IgD-negative memory B cell (primary cell): ENCODE data around the gene OSER1. TPM values are rescaled to one million over a fixed set of nuclear protein-coding genes. Genes with fewer than 3 reads are reported as not detected.
A peak's percentile ranks its signal among the peaks of the same experiment; 100 is the strongest.
"Not testable (repeated sequence)": the region's sequence is repeated elsewhere in the genome, so short reads cannot be mapped to it uniquely, and the experiment has no call there.

Source experiments
- H3K27ac Mint-ChIP-seq, 3 donors: one replicate each; pipeline ENCODE4 v1.8.0; 2020 to 2022; ENCODE audit warnings: mild to moderate bottlenecking in 3 of 3, mixed read lengths in 3 of 3, moderate library complexity in 1 of 3
- H3K27me3 Mint-ChIP-seq: one replicate; pipeline ENCODE4 v1.8.0; 2021; ENCODE audit warnings: mixed read lengths
- H3K36me3 Mint-ChIP-seq: one replicate; pipeline ENCODE4 v1.8.0; 2020; ENCODE audit warnings: mild to moderate bottlenecking, mixed read lengths
- H3K4me1 Mint-ChIP-seq, 3 donors: one replicate each; pipeline ENCODE4 v1.8.0; 2020 to 2022; ENCODE audit warnings: mixed read lengths in 3 of 3, mild to moderate bottlenecking in 1 of 3
- H3K4me3 Mint-ChIP-seq, 4 donors: one replicate each; pipeline ENCODE4 v1.8.0; 2020 to 2022; ENCODE audit warnings: mild to moderate bottlenecking in 4 of 4, mixed read lengths in 4 of 4, moderate library complexity in 3 of 4
- H3K9me3 Mint-ChIP-seq, 3 donors: one replicate each; pipeline ENCODE4 v1.8.0; 2020 to 2021; ENCODE audit warnings: mixed read lengths in 3 of 3, mild to moderate bottlenecking in 1 of 3
- polyA plus RNA-seq: library from polyadenylated mRNA; unstranded; fragments of 300-500 nt; fragmentation: Illumina TruSeq; gene quantifications from one replicate; pipeline ENCODE4 v1.2.3, GENCODE V29; 2021

The OSER1 gene
- 82.1 TPM for polyA plus RNA-seq

DNA sequence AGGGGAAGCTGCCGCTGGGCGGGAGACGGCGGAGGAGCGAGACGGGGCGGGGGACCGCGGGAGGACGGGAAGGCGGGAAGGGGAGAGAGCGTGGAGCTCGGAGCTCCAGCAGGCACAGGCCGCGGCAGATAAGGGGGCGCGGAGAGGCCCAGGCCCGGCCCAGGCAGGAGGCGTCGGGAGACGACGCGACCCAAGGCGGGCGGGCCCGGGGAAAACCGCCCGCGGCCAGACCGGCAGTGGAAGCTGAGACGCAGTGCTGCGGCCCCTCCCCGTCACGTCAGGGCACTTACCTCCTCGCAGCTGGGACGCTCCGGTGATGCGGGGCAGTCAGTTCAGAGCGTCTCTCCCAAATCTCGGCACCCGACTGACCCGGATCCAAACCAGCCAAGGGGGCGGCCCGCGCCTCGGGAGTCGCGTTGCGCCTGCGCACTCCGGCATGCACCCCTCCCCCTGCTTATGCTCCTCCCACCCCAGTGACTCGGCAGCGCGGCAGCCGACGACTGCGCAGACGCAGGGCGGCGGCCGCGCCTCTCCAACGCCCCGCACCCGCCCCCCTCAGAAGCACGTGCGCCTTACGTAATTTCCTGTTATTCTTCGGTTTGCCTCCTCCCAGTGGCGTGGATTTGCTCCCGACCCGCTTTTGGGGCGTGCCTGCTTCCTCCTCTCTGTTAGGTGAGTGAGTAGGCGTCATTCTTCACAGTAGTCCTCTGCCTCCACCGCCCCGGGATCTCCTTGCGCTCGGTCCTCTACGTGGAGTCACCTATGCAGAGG, at the start of gene OSER1:
TSS of gene OSER1 (minus strand) at position 366 of the 771 bp plus-strand sequence. CDS start 3,814 bp downstream, outside the sequence.
- H3K4me3 Mint-ChIP-seq = peak within 1 kb of the TSS; percentile 87 to 95 (median 92)
- H3K27ac Mint-ChIP-seq = peak within 1 kb of the TSS; percentile 92 to 98 (median 98)
- peaks cover 7% of the 10 kb centered on the region for H3K36me3 Mint-ChIP-seq
- H3K4me1 Mint-ChIP-seq = peaks cover 42 to 55% (median 44%) of the 10 kb centered on the region in 3 donors
- no peaks in the 10 kb centered on the region for H3K9me3 Mint-ChIP-seq
- H3K27me3 Mint-ChIP-seq = no peaks in the 10 kb centered on the region

DNA sequence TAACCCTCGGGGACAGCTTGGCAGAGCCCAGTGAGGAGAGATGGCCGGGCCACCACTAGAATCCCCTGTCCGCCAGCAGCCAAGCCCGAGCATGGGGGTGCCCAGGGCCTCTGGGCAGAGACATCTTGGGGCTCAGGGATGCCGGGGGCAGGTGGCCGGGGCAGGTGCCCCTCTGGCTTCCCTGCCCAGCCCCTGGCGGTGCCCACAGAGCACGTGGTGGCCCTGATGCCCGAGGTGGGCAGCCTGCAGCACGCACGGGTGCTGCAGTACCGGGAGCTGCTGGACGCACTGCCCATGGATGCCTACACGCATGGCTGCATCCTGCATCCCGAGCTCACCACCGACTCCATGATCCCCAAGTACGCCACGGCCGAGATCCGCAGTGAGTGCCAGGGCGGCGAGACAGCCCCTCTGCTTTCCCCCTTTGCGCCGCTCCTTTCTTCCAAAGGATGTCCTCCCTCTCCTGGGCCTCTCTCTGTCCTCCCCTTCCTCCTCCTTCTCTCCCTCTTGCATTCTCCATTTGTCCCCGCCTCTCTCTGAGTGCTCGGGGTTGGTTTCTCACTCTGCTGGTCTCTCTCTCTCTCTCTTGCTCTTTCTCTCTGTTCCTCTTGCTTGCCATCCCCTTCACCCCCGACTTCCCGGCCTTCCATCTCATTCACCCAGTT, 47.8 kb upstream of the OSER1 start:
- Mint-ChIP-seq H3K9me3 (no peaks in the 10 kb centered on the region), H3K27me3 (no peaks in the 10 kb centered on the region), H3K27ac (no peak overlapping the region), H3K4me1 (peaks cover 0 to 1% (median 0%) of the 10 kb centered on the region in 3 donors), H3K36me3 (no peaks in the 10 kb centered on the region), H3K4me3 (no peak overlapping the region)

DNA sequence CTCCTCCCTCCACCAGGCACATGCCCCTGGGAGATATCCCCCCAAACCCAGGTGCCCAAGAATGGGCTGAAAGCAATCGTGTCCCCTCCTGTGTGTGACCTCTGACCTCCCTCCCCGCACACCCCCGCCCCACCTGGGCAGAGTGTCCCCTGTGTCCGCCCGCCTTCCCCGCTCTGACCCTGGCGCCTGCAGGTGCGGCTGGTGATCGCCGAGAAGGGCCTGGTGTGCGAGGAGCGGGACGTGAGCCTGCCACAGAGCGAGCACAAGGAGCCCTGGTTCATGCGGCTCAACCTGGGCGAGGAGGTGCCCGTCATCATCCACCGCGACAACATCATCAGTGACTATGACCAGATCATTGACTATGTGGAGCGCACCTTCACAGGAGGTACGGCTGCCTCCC, 46.4 kb upstream of the OSER1 start:
- no peaks in the 10 kb centered on the region for H3K27me3 Mint-ChIP-seq
- no peak overlapping the region for H3K27ac Mint-ChIP-seq
- no peaks in the 10 kb centered on the region for H3K36me3 Mint-ChIP-seq
- H3K4me3 Mint-ChIP-seq = no peak overlapping the region
- H3K4me1 Mint-ChIP-seq = peaks cover 0 to 1% (median 0%) of the 10 kb centered on the region in 3 donors
- H3K9me3 Mint-ChIP-seq = no peaks in the 10 kb centered on the region

DNA sequence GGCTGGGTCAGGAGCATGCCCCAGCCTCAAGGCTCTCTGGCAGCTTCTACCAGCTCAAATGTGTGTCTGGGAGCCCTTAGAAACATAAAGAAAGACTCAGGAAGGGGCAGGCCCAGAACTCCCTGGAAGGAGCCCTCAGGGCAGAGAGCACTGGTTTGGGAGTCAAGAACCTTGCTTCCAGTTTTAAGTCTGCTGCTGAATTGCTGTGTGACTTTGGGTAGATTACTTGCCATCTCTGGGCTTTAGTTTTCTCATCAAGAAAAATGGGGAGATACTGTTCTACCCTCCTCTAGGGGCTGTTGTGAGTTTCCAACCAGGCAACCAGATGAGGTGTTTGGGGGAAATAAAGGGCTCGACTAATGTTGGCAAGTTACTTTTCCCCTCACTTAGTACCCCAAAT, 45.4 kb upstream of the OSER1 start:
- Mint-ChIP-seq H3K27ac (no peak overlapping the region), H3K4me1 (no peaks in the 10 kb centered on the region), H3K4me3 (no peak overlapping the region), H3K36me3 (no peaks in the 10 kb centered on the region), H3K27me3 (no peaks in the 10 kb centered on the region), H3K9me3 (no peaks in the 10 kb centered on the region)

DNA sequence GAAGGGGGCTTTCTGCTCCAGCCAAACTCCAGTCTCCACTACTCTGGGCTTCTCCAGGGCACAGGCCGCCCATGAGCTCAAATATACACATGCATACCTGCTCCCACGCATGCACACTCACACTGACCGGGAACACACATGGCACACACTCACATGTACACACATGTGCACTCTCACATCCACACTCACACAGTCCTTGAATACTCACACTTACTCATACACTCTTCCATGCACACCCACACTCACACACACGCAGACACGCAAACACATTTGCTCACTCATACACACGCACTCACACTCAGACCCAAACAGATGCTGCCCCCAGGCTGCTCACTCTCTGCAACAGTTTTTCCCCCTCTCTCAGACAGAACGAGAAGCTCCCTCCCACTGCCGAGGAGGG, 43.5 kb upstream of the OSER1 start:
- no peaks in the 10 kb centered on the region for H3K4me1 Mint-ChIP-seq
- no peak overlapping the region for H3K27ac Mint-ChIP-seq
- peaks cover 8% of the 10 kb centered on the region for H3K27me3 Mint-ChIP-seq
- no peak overlapping the region for H3K4me3 Mint-ChIP-seq
- H3K9me3 Mint-ChIP-seq = peaks cover 0 to 4% (median 0%) of the 10 kb centered on the region in 3 donors
- H3K36me3 Mint-ChIP-seq = no peaks in the 10 kb centered on the region

DNA sequence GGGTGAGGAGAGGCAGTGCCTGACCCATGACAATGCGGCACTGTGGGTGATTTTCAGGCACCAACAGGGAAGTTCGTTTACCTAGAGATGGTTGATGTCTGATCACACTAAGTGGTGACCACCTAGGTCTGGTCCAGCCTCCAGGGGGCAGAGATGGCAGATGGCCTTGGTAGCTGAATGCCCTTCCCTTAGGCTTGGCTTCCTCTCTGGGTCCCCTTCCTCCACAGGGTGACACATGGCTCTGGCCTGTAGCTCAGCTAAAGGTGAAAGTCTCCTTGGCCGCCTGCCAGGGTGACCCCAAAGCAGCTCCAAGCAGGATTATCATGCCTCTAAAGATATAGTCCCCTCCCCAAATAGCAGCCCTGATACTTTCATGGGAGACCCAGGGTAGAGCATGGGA, 43.0 kb upstream of the OSER1 start:
- no peaks in the 10 kb centered on the region for H3K4me1 Mint-ChIP-seq
- H3K36me3 Mint-ChIP-seq = no peaks in the 10 kb centered on the region
- H3K27me3 Mint-ChIP-seq = peaks cover 10% of the 10 kb centered on the region
- no peak overlapping the region for H3K4me3 Mint-ChIP-seq
- peaks cover 0 to 4% (median 0%) of the 10 kb centered on the region in 3 donors for H3K9me3 Mint-ChIP-seq
- H3K27ac Mint-ChIP-seq = no peak overlapping the region

DNA sequence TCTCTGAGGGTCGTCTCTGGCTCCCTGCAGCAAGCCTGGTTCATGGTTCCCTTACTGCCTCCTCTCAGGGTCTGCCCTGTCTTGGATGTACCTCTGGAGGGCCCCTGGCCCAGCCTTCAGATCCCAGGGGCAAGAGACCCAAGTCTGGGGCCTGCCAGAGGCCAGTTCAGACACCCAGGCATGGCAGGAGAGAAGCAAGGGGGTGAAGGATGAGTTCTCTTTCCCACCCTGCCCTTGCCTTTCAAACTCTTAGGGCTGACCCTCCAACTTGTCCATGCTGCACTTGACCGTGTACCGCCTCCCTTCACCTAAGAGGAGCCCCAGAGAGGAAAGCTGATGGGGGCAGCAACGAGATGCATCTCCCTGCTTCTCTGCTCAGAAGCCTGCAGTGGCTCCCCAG, 40.7 kb upstream of the OSER1 start:
- peaks cover 0 to 4% (median 3%) of the 10 kb centered on the region in 3 donors for H3K4me1 Mint-ChIP-seq
- no peak overlapping the region for H3K4me3 Mint-ChIP-seq
- H3K27ac Mint-ChIP-seq = no peak overlapping the region
- peaks cover 0 to 4% (median 0%) of the 10 kb centered on the region in 3 donors for H3K9me3 Mint-ChIP-seq
- peaks cover 21% of the 10 kb centered on the region for H3K27me3 Mint-ChIP-seq
- no peaks in the 10 kb centered on the region for H3K36me3 Mint-ChIP-seq

DNA sequence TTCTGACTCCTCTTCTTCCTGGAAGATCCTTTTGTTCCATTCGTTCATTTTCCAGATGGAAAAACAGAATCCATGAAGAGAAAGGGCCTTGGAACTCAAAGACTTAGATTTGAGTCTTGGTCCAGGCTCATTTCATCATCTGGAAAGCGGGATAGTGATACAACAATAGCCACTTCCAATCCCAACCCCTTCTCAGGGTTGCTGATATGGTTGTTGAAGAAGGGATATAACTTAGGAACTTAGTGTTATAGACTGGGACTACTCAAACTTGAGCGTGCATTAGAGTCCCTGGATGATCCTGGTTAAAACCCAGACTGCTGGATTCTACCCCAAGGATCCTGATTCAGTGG, 37.8 kb upstream of the OSER1 start:
- Mint-ChIP-seq H3K36me3 (no peaks in the 10 kb centered on the region), H3K4me3 (no peak overlapping the region)

DNA sequence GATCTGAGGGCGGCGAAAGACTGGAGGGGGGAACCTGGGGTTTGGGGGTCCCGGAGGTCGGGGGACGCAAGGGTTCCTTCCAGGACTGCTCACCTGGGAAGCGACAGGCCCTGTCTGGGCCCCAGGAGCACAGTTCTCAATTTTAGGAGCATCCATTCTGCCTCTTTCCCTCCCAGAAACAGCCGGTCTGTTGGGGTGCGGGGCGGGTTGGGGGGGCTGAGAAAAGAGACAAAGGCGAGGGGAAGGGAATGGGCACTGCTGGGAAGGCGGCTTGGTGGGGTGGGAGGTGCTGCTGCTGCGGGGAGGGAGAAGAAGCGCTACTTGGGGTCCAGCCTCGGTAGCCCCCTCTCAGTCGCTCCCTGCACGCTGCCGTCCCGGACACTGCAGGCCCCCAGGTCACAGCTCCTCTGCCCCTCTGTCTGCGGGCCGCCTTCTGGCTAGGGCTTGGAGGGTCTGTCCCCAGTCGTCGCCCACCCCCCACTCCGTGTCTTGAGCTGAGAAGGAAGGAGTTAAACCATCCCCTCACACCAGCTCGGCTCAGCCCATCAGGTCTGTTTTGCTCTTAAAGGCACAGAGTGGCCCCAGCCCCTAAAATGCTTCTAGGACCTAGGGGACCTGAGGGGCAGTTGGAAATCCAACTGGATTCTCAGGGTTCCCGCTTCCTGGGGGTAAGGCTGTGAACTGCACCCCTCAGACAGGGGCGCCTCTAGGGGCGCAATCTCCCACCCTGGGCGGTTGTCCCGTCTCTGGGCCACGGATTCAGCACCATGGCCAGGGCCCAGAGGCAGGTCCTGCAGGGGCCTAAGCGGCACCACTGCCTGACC, 37.2 kb upstream of the OSER1 start:
- Mint-ChIP-seq H3K36me3 (no peaks in the 10 kb centered on the region), H3K27ac (no peak overlapping the region), H3K4me1 (peaks cover 0 to 4% (median 3%) of the 10 kb centered on the region in 3 donors), H3K4me3 (no peak overlapping the region), H3K9me3 (peaks cover 0 to 4% (median 4%) of the 10 kb centered on the region in 3 donors), H3K27me3 (peaks cover 21% of the 10 kb centered on the region)

More for the DNA sequence above, 37.8 kb upstream of the OSER1 start:
- Mint-ChIP-seq H3K9me3 (peaks cover 0 to 4% (median 4%) of the 10 kb centered on the region in 3 donors), H3K4me1 (peaks cover 0 to 4% (median 3%) of the 10 kb centered on the region in 3 donors), H3K27ac (no peak overlapping the region), H3K27me3 (peaks cover 21% of the 10 kb centered on the region)

DNA sequence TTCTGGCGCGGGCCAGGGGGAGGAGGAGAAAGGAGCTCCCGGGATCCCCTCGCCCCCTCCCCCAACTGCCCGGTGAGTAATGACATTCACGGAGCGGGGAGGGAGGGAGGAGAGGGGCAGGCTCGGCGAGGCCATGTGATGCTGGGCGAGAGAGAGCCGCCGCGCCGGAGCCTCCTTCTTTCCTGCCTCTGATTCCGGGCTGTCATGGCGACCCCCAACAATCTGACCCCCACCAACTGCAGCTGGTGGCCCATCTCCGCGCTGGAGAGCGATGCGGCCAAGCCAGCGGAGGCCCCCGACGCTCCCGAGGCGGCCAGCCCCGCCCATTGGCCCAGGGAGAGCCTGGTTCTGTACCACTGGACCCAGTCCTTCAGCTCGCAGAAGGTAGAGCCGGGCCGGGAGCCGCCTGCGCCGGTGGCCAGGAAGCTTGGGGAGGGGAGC, 36.6 kb upstream of the OSER1 start, which contains the start of gene GDAP1L1:
TSS of gene GDAP1L1 (plus strand) at position 178 of the 441 bp plus-strand sequence. CDS start at position 205, 27 bp downstream.
- Mint-ChIP-seq H3K9me3 (peaks cover 0 to 4% (median 4%) of the 10 kb centered on the region in 3 donors), H3K27me3 (peaks cover 21% of the 10 kb centered on the region)

DNA sequence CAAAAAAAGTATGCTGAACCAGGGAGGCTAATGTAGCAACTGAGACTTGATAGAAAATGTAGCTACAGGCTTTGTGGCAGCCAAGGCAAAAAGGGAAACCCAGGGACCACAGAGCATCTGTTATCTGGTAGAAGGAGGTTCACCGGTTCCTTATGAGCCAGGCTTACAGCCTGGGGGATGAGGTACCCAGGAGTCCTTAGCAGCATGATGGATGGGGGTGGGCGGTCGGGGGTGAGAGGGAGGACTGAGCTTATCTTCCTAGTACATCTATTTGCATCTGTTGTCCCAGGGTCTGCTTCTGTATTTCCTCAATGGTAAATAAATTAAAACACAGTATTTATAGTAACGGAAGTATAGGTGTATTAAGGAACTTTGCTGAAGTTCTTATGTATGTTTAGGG, 35.4 kb upstream of the OSER1 start:
- H3K4me3 Mint-ChIP-seq = no peak overlapping the region
- no peaks in the 10 kb centered on the region for H3K36me3 Mint-ChIP-seq
- no peak overlapping the region for H3K27ac Mint-ChIP-seq
- peaks cover 25% of the 10 kb centered on the region for H3K27me3 Mint-ChIP-seq
- peaks cover 2 to 4% (median 4%) of the 10 kb centered on the region in 3 donors for H3K9me3 Mint-ChIP-seq
- H3K4me1 Mint-ChIP-seq = peaks cover 0 to 4% (median 3%) of the 10 kb centered on the region in 3 donors

More for the DNA sequence above, 36.6 kb upstream of the OSER1 start, which contains the start of gene GDAP1L1:
- no peaks in the 10 kb centered on the region for H3K36me3 Mint-ChIP-seq
- no peak within 1 kb of the TSS for H3K4me3 Mint-ChIP-seq
- H3K27ac Mint-ChIP-seq = no peak within 1 kb of the TSS
- H3K4me1 Mint-ChIP-seq = peaks cover 0 to 4% (median 3%) of the 10 kb centered on the region in 3 donors

DNA sequence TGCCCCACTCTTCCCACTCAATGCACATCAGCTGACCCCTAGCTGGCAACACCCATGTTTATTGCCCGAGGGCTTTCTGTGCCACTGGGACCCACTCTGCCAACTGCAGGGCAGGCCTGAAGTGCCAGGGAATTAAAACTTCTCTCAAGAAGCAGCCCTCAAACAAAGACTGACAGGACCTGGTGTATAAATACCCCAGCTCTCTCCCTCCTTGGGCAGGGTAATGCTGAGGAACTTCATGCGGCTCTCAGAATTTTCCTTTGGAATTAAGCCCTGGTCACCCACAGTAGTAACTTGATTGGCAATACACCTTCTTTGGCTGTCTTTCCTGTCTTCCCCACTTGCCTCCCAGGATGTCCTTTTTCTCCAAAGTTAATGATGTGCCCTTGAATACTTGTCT, 31.2 kb upstream of the OSER1 start:
- Mint-ChIP-seq H3K27ac (no peak overlapping the region), H3K4me1 (peaks cover 0 to 2% (median 2%) of the 10 kb centered on the region in 3 donors), H3K4me3 (no peak overlapping the region), H3K36me3 (peaks cover 2% of the 10 kb centered on the region), H3K9me3 (peaks cover 0 to 4% (median 2%) of the 10 kb centered on the region in 3 donors), H3K27me3 (peaks cover 6% of the 10 kb centered on the region)

DNA sequence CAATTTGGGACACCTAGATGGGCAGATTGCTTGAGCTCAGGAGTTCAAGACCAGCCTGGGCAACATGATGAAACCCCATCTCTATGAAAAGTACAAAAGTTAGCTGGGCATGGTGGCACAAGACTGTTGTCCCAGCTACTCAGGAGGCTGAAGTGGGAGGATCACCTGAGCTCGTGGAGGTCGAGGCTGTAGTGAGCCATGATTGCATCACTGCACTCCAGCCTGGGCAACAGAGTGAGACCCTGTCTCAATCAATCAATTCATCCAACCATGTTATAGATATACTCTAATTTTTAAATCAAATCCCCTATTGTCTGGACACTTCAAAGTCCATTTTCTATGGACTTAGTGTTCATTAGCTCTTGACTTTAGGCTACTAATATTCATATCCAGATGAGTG, 26.3 kb upstream of the OSER1 start:
- H3K4me3 Mint-ChIP-seq, H3K4me1 Mint-ChIP-seq, H3K9me3 Mint-ChIP-seq, H3K27ac Mint-ChIP-seq, H3K36me3 Mint-ChIP-seq, H3K27me3 Mint-ChIP-seq: not testable (repeated sequence)

DNA sequence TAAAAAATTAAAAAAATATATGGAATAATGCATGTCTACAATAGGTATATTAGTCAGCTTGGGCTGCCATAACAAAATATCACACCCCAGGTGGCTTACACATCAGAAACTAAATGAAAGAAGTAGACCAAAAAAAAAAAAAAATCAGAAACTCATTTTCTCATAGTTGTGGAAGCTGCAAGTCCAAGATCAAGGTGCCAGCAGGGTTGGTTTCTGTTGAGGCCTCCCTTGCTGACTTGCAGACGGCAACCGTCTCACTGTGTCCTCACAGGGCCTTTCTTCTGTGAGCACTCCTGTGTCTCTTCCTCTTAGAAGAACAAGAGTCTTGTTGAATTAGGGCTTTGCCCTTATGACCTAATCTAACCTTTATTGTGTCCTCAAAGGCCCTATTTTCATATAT, 25.1 kb upstream of the OSER1 start:
- Mint-ChIP-seq H3K4me1 (no peaks in the 10 kb centered on the region), H3K9me3 (no peaks in the 10 kb centered on the region), H3K27me3 (peaks cover 3% of the 10 kb centered on the region), H3K4me3 (no peak overlapping the region), H3K36me3 (peaks cover 2% of the 10 kb centered on the region), H3K27ac (no peak overlapping the region)
